Stimulated activated CD4-positive, alpha-beta T cell treated with anti-CD3 and anti-CD28 coated beads, Interleukin-12 subunit alpha, Interleukin-12 subunit beta, amount 100 ng/mL, for 48 hours (primary cell): ENCODE results near the gene KRTAP10-7.
"Not testable (repeated sequence)": the region's sequence is repeated elsewhere in the genome, so short reads cannot be mapped to it uniquely, and the experiment has no call there.

Experiments used
- DNase-seq, 3 donors: peaks; one replicate each; pipeline ENCODE4 v3.0.0-alpha.2; 2020; ENCODE audit warnings: low read depth in 2 of 3, low spot score in 1 of 3

KRTAP10-7 gene

GRCh38 chr21:44571296-44571695 lies 29.1 kb upstream of the KRTAP10-7 start:
- no peak for DNase-seq

GRCh38 chr21:44571844-44572782 lies 28.3 kb upstream of the KRTAP10-7 start:
- DNase-seq: no peak

- DNase-seq: no peak
Measured at GRCh38 chr21:44572959-44573583, 27.3 kb upstream of the KRTAP10-7 start.

- DNase-seq: not testable (repeated sequence)
Measured at GRCh38 chr21:44573630-44574456, 26.6 kb upstream of the KRTAP10-7 start, which contains the start of gene KRTAP10-4. TSS of gene KRTAP10-4 (plus strand) at chr21:44573729. CDS start at chr21:44573759, 30 bp downstream.

- DNase-seq: no peak
Measured at GRCh38 chr21:44574457-44575306, 25.7 kb upstream of the KRTAP10-7 start.

GRCh38 chr21:44575307-44576024 lies 24.9 kb upstream of the KRTAP10-7 start:
- DNase-seq: no peak

GRCh38 chr21:44576025-44576420 lies 24.4 kb upstream of the KRTAP10-7 start:
- DNase-seq: no peak

GRCh38 chr21:44578371-44579055 lies 21.9 kb upstream of the KRTAP10-7 start:
- DNase-seq: no peak

GRCh38 chr21:44579056-44579832 lies 21.2 kb upstream of the KRTAP10-7 start:
- no peak for DNase-seq

GRCh38 chr21:44579833-44580144 lies 20.6 kb upstream of the KRTAP10-7 start:
- no peak for DNase-seq

- DNase-seq: not testable (repeated sequence)
Measured at GRCh38 chr21:44580231-44580821, 20.1 kb upstream of the KRTAP10-7 start, which contains the start of gene KRTAP10-5. TSS of gene KRTAP10-5 (minus strand) at chr21:44580604. CDS start at chr21:44580578, 26 bp downstream.

GRCh38 chr21:44581158-44581557 lies 19.2 kb upstream of the KRTAP10-7 start:
- no peak for DNase-seq

GRCh38 chr21:44582055-44582454 lies 18.3 kb upstream of the KRTAP10-7 start:
- DNase-seq: no peak

- no peak for DNase-seq
Measured at GRCh38 chr21:44583089-44583799, 17.2 kb upstream of the KRTAP10-7 start.

- DNase-seq: peak; percentile 9 to 21 (median 21)
Measured at GRCh38 chr21:44583800-44584147, 16.6 kb upstream of the KRTAP10-7 start.

- DNase-seq: no peak
Measured at GRCh38 chr21:44585892-44586291, 14.5 kb upstream of the KRTAP10-7 start.

GRCh38 chr21:44589094-44589493 lies 11.3 kb upstream of the KRTAP10-7 start:
- no peak for DNase-seq
